ENCODE results near the gene SPTSSB.

DNA sequence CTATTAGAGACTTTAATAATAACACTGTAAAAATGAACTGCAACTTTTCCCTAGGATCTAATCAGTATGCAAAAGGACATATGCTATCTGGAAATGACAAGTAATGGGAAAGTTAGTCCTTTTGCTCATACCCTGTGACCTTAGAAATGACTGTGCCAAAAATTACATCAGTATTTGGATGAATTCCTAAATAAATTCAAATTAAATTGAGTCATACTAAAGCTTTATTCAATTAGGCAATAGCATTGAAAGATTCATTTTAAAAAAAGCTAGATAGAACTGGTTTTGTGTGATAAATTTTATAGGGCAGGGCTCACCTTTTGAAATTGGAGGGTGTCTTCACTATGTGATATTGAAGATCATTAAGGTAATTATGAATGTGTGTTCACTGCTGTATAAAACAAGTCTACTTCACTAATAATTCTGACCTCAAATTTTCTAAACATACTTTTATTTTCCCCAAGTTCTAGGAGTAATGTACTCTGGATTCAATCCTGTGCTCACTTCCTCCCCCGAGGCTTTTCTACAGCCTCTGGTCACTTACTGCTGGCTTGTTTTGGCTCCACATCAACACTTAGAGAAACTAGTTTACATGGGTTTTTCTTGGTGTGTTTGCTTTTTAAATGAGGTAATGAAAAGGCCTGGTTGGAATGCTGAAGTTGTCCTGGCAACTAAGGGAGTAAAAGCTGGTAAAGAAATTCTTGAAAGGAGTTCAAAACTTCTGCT, 44.4 kb upstream of the SPTSSB start:
- TF ChIP-seq, protein P1, sequence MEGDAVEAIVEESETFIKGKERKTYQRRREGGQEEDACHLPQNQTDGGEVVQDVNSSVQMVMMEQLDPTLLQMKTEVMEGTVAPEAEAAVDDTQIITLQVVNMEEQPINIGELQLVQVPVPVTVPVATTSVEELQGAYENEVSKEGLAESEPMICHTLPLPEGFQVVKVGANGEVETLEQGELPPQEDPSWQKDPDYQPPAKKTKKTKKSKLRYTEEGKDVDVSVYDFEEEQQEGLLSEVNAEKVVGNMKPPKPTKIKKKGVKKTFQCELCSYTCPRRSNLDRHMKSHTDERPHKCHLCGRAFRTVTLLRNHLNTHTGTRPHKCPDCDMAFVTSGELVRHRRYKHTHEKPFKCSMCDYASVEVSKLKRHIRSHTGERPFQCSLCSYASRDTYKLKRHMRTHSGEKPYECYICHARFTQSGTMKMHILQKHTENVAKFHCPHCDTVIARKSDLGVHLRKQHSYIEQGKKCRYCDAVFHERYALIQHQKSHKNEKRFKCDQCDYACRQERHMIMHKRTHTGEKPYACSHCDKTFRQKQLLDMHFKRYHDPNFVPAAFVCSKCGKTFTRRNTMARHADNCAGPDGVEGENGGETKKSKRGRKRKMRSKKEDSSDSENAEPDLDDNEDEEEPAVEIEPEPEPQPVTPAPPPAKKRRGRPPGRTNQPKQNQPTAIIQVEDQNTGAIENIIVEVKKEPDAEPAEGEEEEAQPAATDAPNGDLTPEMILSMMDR (IDR thresholded peaks at IDR 0.05; ENCODE audit: low read depth, low read length, poor library complexity, severe bottlenecking): no peak
- TF ChIP-seq EZH2phosphoT487 (IDR thresholded peaks at IDR 0.05; ENCODE audit: borderline replicate concordance, low read length): no peak

Data from DOHH2 (cell line).